GM18499 (cell line): Measurements from ENCODE around the gene PFAS.
"Not testable (repeated sequence)": the region's sequence is repeated elsewhere in the genome, so short reads cannot be mapped to it uniquely, and the experiment has no call there.

Experiments used
- ATAC-seq: cut with Tn5 transposase; IDR thresholded peaks from one replicate; pipeline ENCODE4 v1.9.1; 2021; ENCODE audit warnings: moderate number of reproducible peaks; ENCODE audit not compliant: insufficient read depth, unreplicated experiment

Gene PFAS

DNA sequence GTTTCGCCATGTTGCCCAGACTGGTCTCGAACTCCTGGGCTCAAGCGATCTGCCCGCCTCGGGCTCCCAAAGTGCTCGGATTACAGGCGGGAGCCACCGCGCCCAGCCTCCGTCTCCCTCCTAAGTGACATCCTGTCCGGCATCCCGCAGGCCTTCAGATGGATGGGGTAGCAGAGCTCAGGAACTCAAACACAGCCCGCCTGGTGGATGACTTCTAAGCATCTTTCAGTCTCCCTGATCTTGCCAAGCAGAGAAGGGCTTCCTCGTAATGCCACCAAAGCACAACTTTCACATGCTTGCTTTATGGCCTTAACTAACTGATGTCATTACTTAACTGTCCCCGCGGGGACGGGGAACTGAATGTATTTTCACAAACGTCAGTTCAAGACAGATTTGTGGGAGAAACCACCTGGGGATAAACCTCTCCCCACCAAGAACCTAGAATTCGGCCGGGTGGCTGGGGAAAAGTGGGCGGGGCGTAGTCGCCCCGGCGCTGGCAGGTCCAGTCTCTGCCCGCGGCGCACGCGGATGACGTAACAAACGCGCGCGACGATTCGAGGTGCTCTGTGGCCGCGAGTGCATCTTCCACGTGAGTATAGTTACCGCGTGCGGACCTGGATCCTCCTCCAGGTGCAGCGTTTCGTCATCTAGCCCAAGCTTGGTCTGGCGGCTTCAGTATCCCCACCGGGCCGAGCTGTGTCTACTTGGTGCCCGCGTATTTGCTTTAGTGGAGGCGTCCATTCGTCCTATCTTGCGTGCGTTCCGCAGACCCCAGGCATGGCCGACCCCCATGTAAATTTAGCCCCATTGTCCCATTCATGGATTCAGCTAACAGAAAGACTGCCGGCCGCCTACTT is at the start of gene PFAS:
Gene PFAS (plus strand): TSS at position 539 of the 857 bp plus-strand sequence. CDS start 4,649 bp downstream, outside the sequence.
- ATAC-seq = no peak

DNA sequence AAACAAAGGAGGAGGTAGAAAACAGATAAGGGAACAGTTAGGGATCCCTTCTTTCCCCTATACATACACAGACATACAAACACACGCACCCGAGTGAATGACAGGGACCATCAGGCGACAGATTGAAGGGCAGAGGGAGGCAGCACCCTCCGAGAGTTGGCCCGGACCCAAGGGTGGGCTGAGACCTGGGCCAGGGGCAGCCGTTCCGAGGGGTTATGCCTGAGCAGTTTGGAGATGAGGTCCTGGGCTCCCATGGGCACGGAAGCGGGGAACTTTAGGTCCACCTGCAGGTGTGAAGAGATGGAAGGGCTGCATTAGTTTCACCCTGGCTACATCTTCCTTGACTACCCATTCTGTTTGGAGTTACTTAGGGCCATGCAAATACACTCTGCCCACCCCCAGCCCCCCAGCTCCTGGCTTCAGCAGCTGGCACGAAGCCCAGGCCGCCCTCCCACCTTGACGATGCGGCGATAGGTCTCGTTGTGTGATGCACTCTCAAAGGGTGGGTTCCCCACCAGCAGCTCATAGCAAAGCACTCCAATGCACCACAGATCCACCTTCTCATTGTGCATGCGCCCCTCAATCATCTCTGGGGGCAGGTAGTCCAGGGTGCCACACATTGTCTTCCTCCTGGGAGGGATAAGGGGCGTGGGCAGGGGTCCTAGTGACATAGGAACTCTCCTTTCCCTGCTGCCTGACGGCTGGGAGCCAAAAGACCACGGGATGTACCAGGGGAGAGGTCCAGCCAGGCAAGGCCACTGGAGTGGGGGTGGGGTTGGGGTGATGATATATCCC is 44.1 kb upstream of the PFAS start:
- no peak for ATAC-seq

DNA sequence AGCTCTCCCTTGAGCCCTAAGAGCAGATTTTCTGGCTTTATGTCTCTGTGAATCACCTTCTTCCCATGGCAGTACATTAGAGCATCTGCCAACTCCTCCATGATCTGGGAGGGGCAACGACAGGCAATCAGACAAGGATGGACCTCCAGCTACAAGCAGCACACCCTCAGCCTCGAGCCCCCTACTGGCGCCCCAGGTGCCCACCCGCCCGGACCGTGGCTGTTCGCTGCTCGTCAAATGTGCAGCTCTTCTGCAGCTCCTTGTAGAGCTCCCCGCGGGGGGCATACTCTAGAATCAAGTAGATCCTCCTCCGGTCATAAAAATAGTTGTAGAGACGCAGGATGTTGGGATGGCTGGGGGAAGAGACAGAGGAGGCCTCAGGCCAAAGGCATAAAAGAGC is 42.6 kb upstream of the PFAS start:
- ATAC-seq = no peak

DNA sequence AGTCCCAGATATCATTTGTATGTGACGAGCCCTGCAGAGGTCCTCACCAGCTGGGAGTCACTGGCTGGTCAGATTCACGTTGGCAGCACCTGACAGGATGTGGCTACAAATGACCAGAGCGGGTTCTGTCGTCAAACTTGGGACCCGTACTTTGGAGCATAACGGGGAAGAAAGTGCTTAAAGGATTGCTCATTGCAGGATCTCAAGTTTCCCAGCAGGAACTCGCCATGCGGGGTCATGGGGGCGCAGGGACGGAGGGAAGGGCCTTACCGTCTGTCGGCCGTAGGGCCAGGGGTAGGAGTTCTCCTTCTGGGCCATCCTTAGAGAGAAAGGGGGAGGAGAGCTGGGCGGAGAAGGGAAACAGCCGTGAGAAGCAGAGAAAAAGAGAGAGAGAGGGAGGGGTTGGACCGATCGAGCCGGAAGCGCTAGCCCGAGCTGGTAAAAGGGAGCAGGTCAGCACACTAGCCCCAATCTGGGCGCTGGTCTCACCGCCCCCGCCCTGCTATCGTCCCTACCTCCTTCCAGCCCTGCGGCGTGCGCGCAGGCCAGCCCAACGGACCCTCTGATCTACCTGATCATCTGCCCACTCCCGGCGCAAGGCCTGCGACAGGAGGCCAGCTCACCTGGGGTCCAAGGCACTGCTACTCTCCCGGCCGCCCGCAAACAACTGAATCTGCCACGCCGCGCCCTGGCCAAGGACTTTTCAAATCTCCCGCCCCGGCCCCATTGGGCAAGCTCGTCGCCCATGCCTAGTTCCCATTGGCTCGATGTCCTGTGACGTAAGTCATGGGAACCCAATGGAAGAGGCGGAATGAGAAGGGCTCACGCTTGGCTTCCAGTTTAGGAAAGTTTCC is 39.0 kb upstream of the PFAS start, which contains the start of gene AURKB:
Gene AURKB (minus strand): TSS at position 669 of the 854 bp plus-strand sequence. CDS start 351 bp downstream, at position 318.
- peak; percentile 69 for ATAC-seq

DNA sequence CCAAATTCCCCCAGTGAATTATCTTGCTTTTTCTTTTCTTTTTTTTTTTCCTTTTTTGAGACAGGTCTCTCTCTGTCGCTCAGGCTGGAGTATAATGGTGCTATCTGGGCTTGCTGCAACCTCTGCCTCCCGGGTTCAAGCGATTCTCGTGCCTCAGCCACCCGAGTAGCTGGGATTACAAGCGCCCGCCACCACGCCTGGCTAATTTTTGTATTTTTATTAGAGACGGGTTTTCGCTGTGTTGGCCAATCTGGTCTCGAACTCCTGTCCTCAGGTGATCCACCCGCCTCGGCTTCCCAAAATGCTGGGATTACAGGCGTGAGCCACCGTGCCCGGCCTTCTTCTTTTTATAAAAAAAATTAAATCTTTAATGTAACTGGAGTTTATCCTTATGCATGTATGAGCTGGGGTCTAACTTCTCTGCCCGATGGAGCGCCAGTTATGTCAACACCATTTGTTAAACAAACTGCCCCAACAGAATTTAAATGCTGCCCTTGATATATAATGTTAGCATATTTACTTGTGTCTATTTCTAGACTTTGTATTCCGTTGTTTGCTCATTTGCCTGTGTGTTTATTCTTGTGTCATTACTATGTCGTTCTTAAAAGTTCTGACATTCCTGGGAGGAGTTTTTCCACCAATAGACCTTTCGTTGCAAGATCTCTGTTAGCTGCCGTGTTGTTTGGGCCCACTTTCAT is 38.2 kb upstream of the PFAS start:
- no peak for ATAC-seq

DNA sequence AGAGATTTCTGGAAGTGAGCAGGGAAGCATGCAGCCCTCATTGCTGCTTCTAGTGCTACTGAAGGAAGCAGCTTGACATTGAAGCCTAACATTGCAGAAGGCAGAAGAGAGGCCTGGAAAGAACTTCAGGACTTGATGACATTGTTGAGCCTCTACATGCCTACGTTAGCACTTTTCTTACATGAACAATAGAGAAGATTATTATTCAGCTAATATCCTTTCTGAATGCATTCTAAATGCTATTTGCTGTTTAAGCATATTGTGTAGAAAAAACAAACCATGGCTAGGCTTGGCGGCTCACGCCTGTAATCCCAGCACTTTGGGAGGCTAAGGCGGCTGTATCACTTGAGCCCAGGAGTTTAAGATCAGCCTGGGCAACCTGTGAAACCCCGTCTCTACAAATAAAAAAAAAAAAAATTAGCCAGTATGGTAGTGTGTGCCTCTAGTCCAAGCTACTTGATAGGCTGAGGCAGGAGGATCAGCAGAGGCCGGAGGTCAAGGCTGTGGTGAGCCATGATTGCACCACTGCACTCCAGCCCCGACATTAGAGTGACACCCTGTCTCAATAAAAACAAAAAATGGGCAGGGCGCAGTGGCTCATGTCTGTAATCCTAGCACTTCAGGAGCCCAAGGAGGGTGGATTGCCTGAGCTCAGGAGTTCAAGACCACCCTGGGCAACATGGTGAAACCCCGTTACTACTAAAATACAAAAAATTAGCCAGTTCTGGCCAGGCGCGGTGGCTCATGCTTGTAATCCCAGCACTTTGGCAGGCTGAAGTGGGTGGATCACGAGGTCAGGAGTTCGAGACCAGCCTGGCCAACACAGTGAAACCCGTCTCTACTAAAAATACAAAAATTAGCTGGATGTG is 36.5 kb upstream of the PFAS start:
- no peak for ATAC-seq

- ATAC-seq = not testable (repeated sequence)
Measured at GRCh38 chr17:8214000-8214399, 35.1 kb upstream of the PFAS start.

DNA sequence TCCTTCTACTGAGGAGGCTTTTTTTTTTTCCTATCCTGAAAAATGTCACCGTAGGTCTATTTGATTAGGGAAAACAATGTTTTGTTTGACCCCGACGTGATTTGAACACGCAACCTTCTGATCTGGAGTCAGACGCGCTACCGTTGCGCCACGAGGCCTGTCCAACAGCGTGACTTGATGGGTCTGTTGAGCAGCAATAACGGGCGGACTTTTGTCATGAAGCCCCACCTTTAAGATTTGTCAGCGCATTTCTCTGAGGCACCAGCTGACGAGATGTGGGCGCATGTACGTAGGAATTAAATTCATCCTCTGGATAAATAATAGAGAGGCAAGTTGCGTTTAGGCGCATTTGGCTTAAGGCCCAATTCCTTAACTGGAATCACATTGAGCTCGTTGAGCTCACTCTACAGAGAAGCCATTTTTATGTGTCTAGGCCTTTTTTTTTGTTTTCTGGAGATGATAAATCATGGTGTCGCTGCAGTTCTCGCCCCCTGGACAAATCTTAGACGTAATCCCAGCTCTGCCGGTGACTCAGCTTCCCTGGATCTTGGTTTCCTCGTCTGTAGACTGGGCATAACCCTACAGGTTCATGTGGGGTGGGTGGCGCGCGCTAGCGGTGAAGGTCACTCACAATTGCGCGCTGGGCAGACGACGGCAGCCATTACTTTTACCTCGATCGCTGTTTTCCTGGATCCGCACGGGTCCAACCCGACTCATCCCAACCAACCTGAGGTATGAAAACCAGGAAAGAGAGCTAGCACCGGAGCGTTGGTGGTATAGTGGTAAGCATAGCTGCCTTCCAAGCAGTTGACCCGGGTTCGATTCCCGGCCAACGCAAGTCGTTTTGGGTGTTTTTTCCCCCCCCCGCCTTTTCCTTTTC is 28.1 kb upstream of the PFAS start:
- no peak for ATAC-seq

- peak; percentile 43 for ATAC-seq
Measured at GRCh38 chr17:8221663-8222379, 27.3 kb upstream of the PFAS start.

- peak; percentile 16 for ATAC-seq
Measured at GRCh38 chr17:8222380-8222629, 26.8 kb upstream of the PFAS start.

GRCh38 chr17:8222630-8223355 is 26.3 kb upstream of the PFAS start:
- peak; percentile 7 for ATAC-seq

GRCh38 chr17:8223356-8224126 is 25.5 kb upstream of the PFAS start:
- ATAC-seq = no peak

DNA sequence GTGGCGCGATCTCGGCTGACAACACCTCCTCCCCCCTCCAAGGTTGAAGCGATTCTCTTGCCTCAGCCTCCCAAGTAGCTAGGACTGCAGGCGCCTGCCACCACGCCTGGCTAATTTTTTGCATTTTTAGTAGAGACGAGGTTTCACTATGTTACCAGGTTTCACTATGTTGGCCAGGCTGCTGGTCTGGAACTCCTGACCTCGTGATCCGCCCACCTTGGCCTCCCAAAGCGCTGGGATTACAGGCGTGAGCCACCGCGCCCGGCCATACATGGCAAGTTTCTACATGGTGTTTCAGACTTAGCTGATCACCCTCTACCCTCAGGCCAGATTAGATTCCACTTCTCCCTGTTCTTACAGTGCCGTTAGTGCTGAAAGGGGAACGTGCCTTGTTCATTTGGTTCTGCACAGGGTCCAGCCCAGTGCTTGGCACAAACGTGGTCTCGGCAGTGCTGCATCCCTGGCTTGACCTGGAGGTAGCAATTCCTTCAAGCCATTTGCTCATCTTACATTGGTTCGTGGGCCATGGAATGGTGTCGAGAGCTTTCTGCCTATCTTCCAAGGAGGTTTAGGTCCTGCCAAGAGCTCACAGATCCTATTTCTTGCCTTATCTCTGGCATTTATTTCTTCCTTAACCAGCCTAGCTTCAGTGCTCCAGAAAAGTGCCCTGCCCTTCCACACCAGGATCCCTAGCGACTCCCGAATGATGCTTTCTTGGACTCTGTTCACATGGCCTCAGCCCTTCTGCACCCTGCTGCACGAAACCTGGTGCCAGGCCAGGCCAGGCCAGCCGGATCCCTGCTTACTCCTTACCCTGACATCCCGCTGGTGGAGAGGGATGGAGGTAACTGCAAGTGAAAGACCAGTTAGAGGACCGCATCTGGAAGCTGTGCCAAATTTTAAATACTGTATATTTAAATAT is 23.9 kb upstream of the PFAS start:
- ATAC-seq = no peak

DNA sequence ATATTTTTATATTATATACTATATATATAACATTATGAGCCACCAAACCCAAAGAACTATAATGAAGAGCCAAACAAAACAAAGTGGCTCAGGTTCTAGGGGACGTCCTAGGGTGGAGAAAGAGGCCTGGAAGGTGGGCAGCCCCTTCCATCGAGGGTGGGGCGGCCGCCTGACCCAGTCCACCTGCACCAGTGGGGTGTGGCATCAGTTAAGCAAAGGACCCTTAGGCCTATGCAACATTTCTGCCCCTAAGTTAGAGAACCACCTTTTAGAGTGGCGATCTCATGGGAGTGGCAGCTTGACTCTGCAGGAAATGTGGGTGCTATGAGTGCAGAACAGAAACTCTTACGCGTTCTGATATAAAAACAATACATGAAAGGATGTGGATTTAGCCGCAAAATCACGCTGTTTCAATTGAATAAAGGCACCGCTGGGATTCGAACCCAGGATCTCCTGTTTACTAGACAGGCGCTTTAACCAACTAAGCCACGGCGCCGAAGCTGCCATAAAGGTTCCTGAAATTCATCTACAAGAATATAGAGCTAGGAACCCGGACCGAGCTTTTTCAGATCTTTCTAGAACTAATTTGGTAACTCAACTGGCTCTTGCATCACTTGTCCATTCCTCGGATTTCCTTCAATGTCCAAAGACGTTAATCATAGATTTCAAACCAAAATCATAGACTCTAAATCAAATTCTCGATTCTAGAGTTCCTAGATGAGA is 23.1 kb upstream of the PFAS start:
- no peak for ATAC-seq
